GM12872 (cell line): ENCODE results near the gene IGSF11.

ENCODE experiments used
- CTCF ChIP-seq: IDR thresholded peaks from 3 replicates; pipeline ENCODE4 v1.5.1; 2011; ENCODE audit warnings: low read depth, mild to moderate bottlenecking, low read length, moderate library complexity; ENCODE audit not compliant: insufficient read depth

IGSF11 gene

GRCh38 chr3:118986734-118987133 is 47.9 kb downstream of the IGSF11 start:
- no peak for TF ChIP-seq CTCF

GRCh38 chr3:118984699-118985098 is 49.9 kb downstream of the IGSF11 start:
- TF ChIP-seq CTCF: no peak

GRCh38 chr3:118981494-118982134 is 53.0 kb downstream of the IGSF11 start:
- TF ChIP-seq CTCF: no peak

- no peak for TF ChIP-seq CTCF
These were observed 53.8 kb downstream of the IGSF11 start for GRCh38 chr3:118980832-118981231.

- no peak for TF ChIP-seq CTCF
These were observed 56.3 kb downstream of the IGSF11 start for GRCh38 chr3:118978393-118978758.

- TF ChIP-seq CTCF: no peak
These were observed 56.8 kb downstream of the IGSF11 start for GRCh38 chr3:118977671-118978392.

- TF ChIP-seq CTCF: no peak
These were observed 57.5 kb downstream of the IGSF11 start for GRCh38 chr3:118977118-118977517.
